ENCODE measurements around the gene EEPD1.

Gene EEPD1

DNA sequence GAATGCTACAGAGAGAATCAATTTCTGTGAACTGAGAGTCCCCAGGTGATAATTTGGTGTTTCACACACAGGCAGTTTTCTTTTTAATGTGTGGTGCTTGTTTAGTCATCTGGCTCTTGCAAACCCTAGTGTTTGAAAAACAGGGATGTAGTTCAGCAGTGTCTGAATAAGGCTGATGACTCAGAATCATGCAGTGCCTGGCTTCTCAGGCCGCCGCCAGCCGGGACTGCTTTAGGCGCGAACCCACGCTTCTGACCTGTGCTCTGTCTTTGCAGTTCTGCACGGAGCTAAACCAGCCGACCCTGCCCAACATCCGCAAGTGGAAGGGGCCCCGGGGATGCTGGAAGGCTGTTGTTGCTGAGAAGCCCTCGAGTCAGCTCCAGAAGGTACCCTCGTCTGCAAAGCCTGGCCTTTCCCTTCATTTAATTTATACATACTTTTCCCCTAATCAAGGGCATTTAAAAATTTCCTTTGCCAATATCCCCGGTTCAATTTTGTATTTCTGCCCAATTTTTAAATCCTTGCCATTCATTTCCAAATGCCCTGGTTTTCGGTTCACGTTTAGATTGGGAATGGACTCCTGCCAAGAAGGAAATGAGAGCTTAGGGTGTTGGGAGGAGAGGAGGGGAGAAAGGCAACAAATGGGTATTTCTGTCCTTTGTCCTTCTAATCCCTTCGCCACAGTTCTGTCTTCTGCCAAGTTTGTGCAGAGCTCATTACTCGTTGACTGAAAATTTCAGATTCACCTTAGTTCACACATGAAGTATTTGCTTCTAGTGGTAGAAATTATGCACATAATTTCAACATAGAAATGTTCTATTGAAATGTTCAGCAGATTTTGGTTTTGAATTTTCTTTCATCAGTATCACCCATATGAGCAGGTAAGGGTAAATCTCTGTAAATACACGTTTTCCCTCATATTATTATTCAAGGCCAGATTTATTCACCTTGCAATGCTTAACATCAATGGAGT is 128.1 kb downstream of the EEPD1 start:
- DNase-seq (ENCODE audit: low read depth): peak; percentile 35

DNA sequence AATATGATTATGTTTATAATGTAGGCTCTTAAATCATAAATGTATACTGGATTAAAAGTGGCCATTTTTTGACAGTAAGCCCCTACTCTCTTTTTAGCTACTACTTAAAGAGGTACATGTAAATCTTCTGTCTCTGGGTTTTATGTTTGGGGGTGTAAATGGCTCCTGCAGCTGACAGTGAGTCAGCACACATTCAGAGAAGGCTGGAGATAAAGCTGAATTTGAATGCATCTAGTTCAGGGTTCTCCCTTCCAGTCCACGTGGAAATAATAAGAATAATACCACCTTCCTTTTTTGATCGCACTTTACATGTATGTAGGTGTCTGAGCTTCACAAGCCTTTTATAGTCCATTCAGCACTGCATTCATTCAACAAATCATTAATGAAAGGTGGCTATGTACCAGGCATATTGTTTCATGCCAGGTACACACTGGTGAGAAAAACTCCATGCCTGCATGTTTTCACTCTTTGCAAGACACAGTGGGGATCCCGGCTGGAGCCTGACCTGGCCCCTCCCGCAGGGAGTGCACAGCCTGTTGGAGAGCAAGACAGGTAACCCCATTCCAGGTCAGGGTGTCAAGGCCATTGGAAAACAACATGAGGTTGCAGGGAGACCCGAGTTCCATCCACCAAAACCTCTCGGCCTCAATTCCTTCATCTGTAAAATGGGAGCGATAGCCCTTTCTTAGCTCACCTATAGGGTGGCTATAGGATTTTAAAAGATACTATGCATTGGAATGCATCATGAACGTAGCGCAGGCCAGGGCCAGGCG is 129.1 kb downstream of the EEPD1 start:
- DNase-seq (ENCODE audit: low read depth): no peak

DNA sequence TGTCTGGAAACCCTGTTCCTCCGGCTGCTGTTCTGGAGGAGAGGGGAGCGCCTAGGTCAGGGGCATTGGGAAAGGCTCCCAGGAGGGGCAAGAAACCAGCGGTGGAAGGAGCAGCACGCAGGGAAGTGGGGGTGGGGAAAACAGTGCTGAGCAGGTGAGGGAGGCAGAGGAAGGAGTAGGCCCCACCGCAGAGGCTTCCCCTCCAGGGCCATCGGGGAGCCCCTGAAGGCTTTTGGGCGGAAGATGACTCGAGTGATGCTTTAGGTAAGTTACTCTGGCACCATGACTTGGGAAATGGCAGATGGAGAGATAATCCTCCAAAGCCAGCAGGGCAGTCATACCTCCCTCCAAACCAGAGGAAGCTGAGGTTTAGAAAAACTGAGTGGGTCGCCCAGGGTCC is 130.1 kb downstream of the EEPD1 start:
- peak; percentile 38 for DNase-seq (ENCODE audit: low read depth)

DNA sequence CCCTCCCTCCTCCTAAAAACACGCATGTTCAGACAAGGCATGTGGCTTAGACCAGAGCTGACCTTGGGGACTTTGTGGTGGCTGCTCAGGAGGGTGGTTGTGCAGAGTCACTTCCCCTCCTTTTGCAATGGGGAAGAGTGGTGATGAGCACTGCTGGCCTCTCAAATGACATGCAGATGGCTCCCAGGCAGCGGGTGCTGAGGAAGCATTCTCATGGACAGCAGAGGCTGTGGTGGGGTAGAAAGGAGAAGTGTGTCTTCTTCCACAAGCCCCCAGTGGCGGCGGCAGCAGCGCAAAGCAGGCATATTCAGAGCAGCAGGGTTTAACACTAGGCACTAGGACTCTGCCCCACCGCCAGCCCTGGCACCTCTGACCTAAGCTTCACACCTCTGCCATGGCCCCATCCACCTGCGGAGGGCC is 130.7 kb downstream of the EEPD1 start:
- DNase-seq (ENCODE audit: low read depth): no peak

DNA sequence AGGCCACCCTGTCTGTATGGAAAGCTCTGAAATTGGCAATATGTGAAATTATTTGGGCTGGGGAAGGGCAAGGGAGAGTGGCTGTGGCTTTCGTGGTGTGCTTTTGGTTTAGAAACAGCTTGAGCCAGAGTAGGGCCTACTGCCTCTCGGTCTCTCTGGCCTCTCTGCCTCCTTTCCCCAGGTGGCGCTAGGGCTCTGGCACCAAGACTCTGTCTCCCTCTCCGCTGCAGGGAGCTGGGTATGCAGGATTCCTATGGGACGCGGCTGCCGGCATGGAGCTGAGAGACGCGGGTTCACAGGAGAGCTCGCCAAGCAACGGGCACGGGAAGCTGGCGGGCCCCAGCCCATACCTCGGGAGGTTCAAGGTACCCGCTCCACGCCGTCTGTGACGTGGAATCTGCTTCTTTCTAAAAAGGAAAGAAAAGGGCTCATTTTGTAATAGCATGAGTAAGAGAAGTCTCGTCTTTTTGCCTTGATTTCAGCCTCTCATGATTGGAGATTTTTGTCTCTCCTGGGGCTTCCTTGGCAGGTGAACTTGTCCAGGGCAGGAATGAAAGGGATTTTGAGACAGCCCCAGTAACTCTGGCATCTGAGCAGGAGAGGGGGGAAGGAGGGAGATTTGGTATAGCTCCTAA is 131.5 kb downstream of the EEPD1 start:
- DNase-seq (ENCODE audit: low read depth): no peak

DNA sequence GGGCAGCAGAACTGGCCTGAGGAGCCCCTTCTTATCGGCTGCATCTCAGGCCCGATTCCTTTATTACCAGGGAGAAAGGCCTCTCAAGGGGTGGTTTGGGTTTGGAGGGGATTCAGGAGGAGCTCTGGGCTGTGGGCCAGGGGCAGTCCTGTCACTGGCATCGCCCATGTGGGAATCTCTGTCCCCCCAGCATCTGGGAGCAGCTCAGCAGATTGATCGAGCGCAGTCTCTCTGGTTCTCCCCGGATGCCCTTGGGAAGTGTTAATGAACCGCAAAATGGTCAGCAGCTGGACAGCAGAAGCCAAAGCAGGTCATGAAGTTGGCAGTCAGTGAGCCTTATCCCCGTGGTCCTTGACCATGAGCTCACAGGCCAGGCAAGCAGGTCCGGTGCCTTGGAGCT is 132.2 kb downstream of the EEPD1 start:
- no peak for DNase-seq (ENCODE audit: low read depth)

DNA sequence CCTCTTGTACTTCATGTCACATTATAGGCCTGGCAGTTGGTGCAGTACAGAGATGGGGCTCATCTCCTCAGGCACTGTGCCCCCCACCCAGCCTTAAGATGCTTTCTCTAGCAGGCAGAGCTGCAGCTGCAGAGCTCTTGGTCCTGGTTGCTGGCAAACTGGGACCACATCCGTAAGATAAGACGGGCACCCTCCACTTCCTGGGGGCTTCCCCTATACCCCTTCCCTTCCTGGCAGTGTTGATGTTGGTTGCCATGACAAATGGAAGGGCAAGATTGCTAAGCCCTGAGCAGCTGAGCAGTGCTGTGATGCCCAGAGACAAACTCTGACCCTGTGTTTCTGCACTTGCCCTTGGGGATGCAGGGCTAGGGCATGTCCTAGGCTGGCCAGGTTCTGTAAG is 133.2 kb downstream of the EEPD1 start:
- DNase-seq (ENCODE audit: low read depth): peak; percentile 76

DNA sequence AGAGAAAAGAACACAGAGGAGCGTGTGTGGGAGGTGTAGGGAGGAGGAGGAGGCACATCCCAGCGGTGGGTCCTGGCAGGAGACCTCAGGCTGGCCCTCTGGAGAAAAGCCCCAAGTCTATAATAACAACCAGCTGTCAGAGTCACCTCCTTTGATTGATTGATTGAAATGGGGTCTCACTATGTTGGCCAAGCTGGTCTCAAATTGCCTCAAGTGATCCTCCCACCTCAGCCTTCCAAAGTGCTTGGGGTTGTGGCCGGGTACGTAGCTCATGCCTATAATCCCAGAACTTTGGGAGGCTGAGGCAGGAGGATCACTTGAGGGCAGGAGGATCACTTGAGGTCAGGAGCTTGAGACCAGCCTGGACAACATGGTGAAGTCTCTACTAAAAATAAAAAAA is 133.6 kb downstream of the EEPD1 start:
- DNase-seq (ENCODE audit: low read depth): no peak

DNA sequence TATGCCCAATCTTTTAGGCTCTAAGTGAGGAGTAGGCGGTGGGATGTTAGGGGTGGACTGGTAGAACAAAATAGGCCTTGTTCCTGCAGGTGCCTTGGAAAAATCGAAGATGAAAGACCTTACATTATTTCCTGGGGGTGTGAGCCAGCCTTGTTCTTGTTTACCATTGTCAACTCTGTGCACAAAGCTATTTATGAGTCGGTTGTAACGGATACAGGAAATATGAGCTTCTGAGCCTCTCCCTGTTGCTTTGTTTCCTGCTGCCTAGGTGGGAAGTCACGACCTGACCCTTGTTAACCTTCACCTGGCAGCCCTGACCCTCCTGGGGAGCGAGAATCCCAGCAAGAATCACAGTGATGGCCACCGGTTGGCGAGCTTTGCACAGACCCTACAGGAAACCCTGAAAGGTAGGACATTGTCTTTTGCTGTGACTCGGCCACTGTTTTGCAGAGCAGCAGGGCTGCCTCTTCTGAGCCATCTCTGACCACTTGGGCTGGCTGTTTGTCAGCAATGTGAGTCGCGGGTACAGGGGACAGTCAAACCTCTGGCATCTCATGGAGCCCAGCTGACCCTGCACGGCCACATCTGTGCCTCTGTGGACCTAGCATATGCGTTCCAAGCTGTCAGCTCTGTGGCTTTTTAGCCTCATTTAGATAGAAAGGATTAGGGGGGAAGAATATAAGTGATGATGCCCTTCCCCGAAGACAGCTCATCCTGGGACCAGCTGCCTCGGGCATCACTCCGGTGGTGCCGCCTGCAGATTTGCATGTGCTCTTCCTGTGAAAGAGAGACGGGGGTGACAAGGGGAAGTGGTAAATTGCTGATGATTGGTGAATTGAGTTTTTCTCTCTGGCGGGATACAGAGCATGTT is 134.6 kb downstream of the EEPD1 start:
- peak; percentile 49 for DNase-seq (ENCODE audit: low read depth)

DNA sequence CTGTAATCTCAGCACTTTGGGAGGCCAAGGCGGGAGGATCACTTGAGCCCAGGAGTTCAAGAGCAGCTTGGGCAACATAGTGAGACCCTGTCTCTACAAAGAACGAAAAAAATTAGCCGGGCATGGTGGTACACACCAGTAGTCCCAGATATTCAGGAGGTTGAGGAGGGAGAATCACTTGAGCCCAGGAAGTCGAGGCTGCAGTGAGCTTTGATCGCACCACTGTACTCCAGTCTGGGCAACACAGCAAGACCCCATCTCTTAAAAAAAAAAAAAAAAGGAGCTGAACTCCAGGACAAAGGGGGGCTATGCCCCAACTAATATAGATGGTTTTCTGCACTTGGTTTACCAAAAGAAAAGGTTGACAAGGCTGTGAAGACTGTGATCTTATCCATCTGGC is 135.4 kb downstream of the EEPD1 start:
- no peak for DNase-seq (ENCODE audit: low read depth)

DNA sequence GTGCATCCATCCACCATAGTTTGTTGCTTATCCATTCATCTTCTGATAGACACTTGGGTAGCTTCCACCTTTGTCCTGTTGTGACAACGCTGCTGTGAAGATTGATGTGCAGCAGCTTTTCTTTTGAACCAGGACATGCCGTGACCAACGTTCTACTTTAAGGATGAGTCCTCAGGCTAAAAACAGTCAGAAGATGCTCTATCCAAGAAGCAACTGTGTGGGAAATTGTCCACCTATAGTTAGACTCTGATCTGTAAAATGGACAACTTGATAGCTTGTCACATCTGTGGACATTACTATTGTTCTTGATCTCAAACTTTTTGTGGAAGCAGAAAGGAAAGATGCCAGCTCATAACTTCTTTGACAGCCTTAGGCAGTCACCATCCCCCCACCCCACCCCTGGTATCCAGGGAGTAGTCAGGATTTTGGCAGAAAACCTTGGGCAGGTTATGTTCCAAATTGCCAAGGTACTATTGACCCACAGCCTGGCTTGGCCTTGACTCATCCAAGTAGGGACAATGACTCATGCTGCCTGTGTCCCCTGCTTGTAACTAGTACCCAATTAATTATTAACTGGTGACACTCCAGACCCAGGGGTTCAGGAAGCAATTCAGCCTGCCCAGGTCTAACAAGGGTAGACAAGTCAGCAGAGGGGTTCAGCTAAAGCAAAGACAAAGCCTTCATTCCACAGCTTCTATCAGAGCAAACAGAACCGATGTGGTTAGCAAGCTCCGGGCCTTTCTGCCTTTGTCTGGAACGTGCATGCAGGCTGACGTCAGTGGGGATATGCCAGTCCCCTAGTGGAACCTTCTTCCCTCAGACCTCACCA is 137.0 kb downstream of the EEPD1 start:
- DNase-seq (ENCODE audit: low read depth): no peak

DNA sequence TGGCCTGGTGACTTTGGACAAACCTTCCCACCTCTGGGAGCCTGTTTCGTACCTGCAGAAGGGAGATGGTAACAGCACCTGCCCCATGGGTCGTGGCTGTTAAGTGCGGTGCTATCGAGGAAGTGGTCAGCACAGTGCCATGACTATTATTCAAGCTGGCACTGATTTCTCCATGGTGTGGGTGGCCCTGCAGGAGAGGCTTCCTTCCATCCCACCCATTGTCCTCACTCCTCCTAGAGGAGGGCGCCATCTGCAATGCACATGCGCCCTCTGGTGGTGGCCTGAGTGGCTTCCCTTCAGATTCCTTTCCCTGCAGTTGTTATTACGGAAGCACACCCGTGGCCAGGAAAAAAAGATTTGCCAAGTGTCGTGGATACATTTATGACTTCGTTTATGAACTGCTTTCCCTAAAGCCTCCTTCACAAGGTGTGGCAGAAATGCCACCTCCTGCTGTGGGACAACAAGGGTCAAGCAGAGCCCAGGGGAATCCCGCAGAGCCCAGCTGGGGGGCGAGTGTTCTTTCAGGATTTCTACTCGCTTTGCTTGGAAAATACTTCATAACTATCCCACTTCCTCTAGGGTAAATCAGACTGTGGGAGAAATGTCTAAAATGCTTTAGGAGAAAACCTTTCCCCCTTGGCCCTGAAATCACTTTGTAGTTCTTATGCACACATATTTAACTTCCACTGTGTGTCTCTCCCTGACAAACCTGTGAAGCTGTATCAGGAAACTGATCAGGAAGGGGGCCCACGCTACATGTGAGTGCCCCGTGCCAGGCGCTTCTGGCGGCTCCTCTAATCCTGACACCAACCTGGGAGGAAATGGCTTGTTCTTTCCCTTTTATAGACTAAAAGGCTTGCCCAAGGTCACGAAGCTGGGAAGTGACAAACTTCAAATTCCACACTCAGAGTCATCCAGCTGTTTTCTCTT is 138.6 kb downstream of the EEPD1 start:
- peak; percentile 42 for DNase-seq (ENCODE audit: low read depth)

DNA sequence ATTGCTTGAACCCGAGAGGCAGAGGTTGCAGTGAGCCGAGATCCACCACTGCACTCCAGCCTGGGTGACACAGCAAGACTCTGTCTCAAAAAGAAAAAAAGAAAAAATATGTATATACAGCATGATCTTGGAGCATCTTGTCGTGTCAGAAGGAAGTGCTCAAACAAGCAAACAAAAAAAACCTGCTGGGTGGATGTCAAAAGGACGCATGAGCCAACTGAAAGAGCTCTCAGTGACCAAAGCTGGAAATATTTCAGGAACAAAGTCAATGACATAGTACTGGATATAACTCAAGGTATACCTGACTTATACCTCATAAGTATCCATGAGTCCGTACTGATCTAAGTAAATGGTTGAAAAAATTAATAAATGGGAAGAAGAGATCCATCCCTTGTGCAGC is 142.0 kb downstream of the EEPD1 start:
- no peak for DNase-seq (ENCODE audit: low read depth)

DNA sequence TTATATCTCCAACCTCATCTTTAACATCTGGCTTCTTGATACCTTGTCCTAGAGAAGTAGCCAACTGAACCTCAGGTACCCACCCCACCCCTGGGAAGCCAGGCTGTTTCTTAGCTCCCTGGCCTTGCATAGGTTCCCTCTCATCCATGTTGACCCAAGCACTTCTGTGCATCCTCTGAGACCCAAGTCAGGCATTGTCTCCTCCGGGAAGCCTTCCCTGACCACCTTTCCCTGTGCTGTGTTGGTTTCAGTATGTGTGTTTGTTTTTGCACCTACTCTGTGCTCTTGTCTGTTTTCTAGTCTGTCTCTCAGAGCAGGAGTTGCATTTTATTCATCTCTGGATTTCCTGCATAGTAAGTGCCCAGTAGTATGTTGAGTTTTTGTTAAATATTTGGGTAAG is 143.2 kb downstream of the EEPD1 start:
- DNase-seq (ENCODE audit: low read depth): no peak

DNA sequence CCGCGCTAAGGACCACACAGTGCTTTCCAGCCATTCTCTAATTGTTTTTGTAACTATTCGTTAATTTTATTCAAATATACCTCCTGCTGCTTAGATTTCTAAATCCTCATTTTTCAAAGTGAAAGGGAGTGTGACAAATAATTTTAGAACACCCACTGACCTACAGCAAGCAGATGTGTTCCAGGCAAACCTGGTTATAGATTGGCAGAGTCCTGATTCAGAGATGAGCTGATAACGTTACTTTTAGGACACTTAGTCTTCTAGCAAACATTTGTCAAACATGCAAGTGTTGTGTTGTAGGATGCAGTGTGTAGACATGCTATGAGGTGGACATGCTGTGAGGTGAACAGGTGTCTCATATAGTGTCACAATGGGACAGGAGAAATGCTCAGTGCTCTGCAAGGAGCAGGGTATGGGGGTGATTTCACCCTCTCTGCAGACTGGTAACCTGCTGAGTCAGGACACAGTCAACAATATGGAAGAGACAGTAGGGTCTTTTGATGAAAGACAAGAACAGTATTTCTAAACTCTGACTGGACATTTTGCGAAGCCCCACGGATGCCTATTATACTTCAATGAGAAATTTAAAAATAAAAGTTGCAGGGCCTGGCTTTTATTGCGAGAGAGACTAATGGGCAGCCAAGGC is 144.4 kb downstream of the EEPD1 start:
- DNase-seq (ENCODE audit: low read depth): no peak

DNA sequence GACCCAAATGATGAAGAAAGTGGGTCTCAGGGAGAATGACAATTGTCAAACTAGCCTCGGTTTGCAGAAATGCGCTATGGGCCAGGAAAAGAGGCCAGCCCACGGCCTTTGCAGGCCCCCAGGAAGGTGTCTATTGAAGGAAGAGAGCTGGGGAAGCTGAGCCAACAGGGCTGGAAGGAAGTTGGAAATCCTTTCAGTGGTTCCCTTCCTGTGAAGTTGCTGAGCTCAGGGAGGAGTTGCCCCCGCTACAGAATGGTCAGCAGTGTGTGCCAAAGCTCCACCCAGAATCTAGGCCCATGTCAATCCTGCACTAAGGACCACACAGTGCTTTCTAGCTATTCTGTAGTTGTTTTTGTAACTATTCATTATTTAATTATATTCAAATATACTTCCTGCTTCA is 145.1 kb downstream of the EEPD1 start:
- no peak for DNase-seq (ENCODE audit: low read depth)

DNA sequence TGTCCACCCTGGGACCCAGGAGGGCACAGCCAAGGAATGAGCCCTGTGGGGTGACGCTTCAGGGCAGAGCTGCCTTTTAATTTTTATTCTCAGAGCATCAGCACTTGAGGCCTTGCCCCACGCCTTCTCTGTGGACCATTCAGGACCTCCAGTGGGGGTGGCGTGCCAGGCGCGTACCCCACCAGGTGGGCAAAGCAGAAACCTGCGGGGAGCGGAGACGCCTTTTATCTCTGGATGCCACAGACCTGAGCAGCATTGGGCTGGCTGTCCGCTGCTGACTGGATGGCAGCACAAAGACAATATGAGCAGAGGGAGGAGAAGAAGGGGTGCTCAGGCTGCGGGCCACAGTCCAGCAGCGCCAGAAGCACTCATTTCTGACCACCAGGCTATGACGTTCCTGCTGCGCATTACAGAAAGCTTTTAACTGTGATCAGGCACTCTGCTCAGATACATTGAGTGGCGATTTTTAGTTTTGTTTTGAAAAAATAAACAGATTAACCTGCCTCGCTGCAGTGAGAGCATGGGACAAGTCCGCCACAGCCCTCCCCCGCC is 146.2 kb downstream of the EEPD1 start:
- DNase-seq (ENCODE audit: low read depth): no peak

DNA sequence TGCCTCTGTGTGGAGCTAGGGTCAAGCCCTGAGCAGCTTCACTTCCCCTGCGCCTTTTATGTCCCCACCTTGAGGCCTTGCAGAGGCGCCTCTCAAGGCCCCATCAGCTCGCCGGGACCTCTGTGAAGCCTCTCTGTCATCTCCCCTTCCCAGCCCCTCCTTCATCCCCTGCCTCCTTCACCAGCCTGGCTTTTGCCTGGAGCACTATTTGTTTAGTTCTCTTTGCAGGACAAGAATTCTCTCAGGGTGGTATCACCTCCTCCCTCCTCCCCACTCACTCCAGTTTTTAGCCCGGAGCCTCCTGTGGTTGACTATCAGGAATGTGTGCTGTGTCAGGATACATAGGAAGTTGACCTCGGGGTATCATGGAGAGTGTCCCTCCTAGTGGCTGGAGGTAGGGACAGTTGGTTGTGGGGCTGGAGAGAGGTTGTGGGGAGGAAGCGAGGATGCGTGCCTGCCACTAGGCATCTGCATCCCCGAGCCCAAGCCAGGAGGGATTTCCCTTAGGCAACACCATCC is 146.8 kb downstream of the EEPD1 start:
- no peak for DNase-seq (ENCODE audit: low read depth)
